Measurements from ENCODE around the gene PEX3. TPM values are rescaled to one million over a fixed set of nuclear protein-coding genes. Genes with fewer than 3 reads are reported as not detected.

PEX3 gene
- total and polyA plus RNA-seq, 2 of the 4 experiments (the other 2 are of a cell fraction), result 13.3 to 13.7 TPM

DNA sequence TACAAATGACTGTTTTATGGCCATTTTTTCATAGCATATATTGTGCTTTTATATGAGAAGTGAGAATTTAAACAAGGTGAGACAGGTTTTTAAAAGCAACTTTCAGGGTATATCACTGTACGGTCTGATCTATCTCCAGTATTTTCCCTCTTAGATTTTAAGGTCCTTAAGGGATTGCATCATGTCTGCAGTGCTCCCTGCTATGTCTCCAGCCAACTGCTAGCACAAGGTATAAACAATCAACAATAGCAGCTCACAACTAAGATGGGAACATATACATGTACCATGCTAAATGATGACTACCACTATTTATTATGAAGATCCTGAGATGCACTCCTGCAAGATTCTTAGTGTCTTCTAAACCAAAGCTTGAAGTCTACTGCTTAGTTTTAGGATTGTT lies 53.8 kb downstream of the PEX3 start:
- Histone ChIP-seq H3K14ac (replicated peaks; ENCODE audit: low read depth, low read length) (no peak overlapping the region), H3K79me1 (ENCODE audit: low read depth in 1 of 2, low read length in 2 of 2) (peaks cover 24 to 41% of the 10 kb centered on the region in 2 experiments), H3K4me2 (ENCODE audit: low read depth, low read length) (no peak overlapping the region), H3K9me1 (ENCODE audit: insufficient read depth, low read length) (peaks cover 10% of the 10 kb centered on the region; the same call in 1 of the 2 replicates), H2BK5ac (ENCODE audit: low read depth, low read length, poor library complexity, severe bottlenecking) (no peak overlapping the region), H3K56ac (ENCODE audit: extremely low read depth, insufficient read depth, low read length) (no peak overlapping the region), H4K20me1 (ENCODE audit: insufficient read depth, low read length) (no peaks in the 10 kb centered on the region), H2BK120ac (ENCODE audit: low read depth, low read length) (no peak overlapping the region), H4K91ac (ENCODE audit: insufficient read depth, low read depth, low read length) (no peak overlapping the region), H3K9me3 (ENCODE audit: control insufficient read depth, insufficient read depth, low read length) (no peaks in the 10 kb centered on the region), H4K5ac (ENCODE audit: low read depth, low read length) (no peak overlapping the region), H3K36me3 (ENCODE audit: control insufficient read depth, insufficient read depth, low read length) (peaks cover 25% of the 10 kb centered on the region), H2BK15ac (ENCODE audit: low read depth, low read length) (no peak overlapping the region), H3K23ac (ENCODE audit: low read depth, low read length) (no peak overlapping the region), H3K4me1 (ENCODE audit: control insufficient read depth, insufficient read depth, low read length) (peaks cover 5% of the 10 kb centered on the region), H3K9ac (ENCODE audit: low read depth, low read length) (no peak overlapping the region), H2AK9ac (replicated peaks; ENCODE audit: low read depth, low read length, poor library complexity) (no peak overlapping the region), H3K27ac (ENCODE audit: insufficient read depth, low read length) (no peak overlapping the region), H3K27me3 (ENCODE audit: control insufficient read depth, insufficient read depth, low read length) (no peaks in the 10 kb centered on the region), H2AK5ac (ENCODE audit: low read depth, low read length) (no peak overlapping the region), H3K18ac (ENCODE audit: low read depth, low read length) (no peak overlapping the region), H2BK20ac (ENCODE audit: low read depth, low read length) (no peak overlapping the region), H3K4me3 (ENCODE audit: insufficient read depth, low read depth, low read length) (no peak overlapping the region), H2AFZ (replicated peaks; ENCODE audit: low read length, poor library complexity) (no peak overlapping the region), H4K8ac (ENCODE audit: low read depth in 2 of 2, low read length in 2 of 2) (no peak overlapping the region), H3K4ac (ENCODE audit: low read depth, low read length) (no peak overlapping the region)
- ChIA-PET CTCF (no interaction called here), POLR2A (ENCODE audit: unreplicated experiment) (interaction anchor here (0.5 kb wide), 1 partner anchor 533 kb away, joined by 4 read pairs; no protein-coding TSS in a partner anchor)
- in situ Hi-C loops (cut with MboI; ENCODE audit: low sequenced_read_pairs), result no loop called here
- intact Hi-C loops (cut with micrococcal nuclease), result no loop called here
- ATAC-seq (ENCODE audit: low read depth) (peak; percentile 51), DNase-seq (peak; percentile 36)
- peak; percentile 77 for TF ChIP-seq CEBPB (IDR thresholded peaks at IDR 0.05; ENCODE audit: low read depth, low read length)
- no peak for TF ChIP-seq SMC3 (IDR thresholded peaks at IDR 0.05; ENCODE audit: low read depth, low read length)
- WGBS, 2 experiments (ENCODE audit: extremely low coverage in 2 of 2, insufficient read length in 1 of 2), result no CpG with 5 or more reads among the region's 1 CpG
- BruUV-seq (replicated peaks), result no TSS peak
- dilution Hi-C loops (cut with HindIII; ENCODE audit: low sequenced_read_pairs, unreplicated experiment), result no loop called here
